ENCODE data around the gene SMAD6.

The SMAD6 gene

GRCh38 chr15:66725464-66725785 is 23.4 kb downstream of the SMAD6 start:
- no peak overlapping the region for H2AFZ ChIP-seq (ENCODE audit: low read length)
- DNase-seq = no peak
- no peaks in the 10 kb centered on the region for H3K27me3 ChIP-seq (replicated peaks; ENCODE audit: insufficient read depth, low read length)
- no peak for TF ChIP-seq EZH2phosphoT487 (IDR thresholded peaks at IDR 0.05; ENCODE audit: low read length)
- no peak for TF ChIP-seq CTCF (IDR thresholded peaks at IDR 0.05; ENCODE audit: low read length)
- no peak for TF ChIP-seq EZH2 (optimal IDR thresholded peaks at IDR 0.05; ENCODE audit: low read depth, low read length)
- no peaks in the 10 kb centered on the region for H3K79me2 ChIP-seq (ENCODE audit: low read length)
- no peak overlapping the region for H3K9ac ChIP-seq (ENCODE audit: low read length)
- H4K20me1 ChIP-seq (ENCODE audit: insufficient read depth, low read length) = no peaks in the 10 kb centered on the region
- no peaks in the 10 kb centered on the region for H3K9me2 ChIP-seq (replicated peaks; ENCODE audit: insufficient read depth, low read length)
- H3K4me1 ChIP-seq (ENCODE audit: low read length) = no peaks in the 10 kb centered on the region
- no peaks in the 10 kb centered on the region for H3F3A ChIP-seq (ENCODE audit: insufficient read depth, low read length)
- H3K27ac ChIP-seq (ENCODE audit: low read length) = no peak overlapping the region
- no peak overlapping the region for H3K4me2 ChIP-seq (ENCODE audit: low read depth, low read length)
- H3K36me3 ChIP-seq (replicated peaks; ENCODE audit: insufficient read depth, low read length) = no peaks in the 10 kb centered on the region
- no peaks in the 10 kb centered on the region for H3K9me3 ChIP-seq (replicated peaks; ENCODE audit: insufficient read depth, low read length)
- H3K4me3 ChIP-seq (ENCODE audit: low read length) = no peak overlapping the region

- Histone ChIP-seq H3K36me3 (replicated peaks; ENCODE audit: insufficient read depth, low read length) (no peaks in the 10 kb centered on the region), H3K79me2 (ENCODE audit: low read length) (no peaks in the 10 kb centered on the region), H3K9ac (ENCODE audit: low read length) (no peak overlapping the region), H3K4me3 (ENCODE audit: low read length) (no peak overlapping the region), H3K9me2 (replicated peaks; ENCODE audit: insufficient read depth, low read length) (no peaks in the 10 kb centered on the region), H3K4me1 (ENCODE audit: low read length) (no peaks in the 10 kb centered on the region), H2AFZ (ENCODE audit: low read length) (no peak overlapping the region), H3F3A (ENCODE audit: insufficient read depth, low read length) (no peaks in the 10 kb centered on the region), H3K4me2 (ENCODE audit: low read depth, low read length) (no peak overlapping the region), H3K27ac (ENCODE audit: low read length) (no peak overlapping the region), H4K20me1 (ENCODE audit: insufficient read depth, low read length) (no peaks in the 10 kb centered on the region), H3K9me3 (replicated peaks; ENCODE audit: insufficient read depth, low read length) (no peaks in the 10 kb centered on the region), H3K27me3 (replicated peaks; ENCODE audit: insufficient read depth, low read length) (no peaks in the 10 kb centered on the region)
- no peak for DNase-seq
- TF ChIP-seq EZH2phosphoT487 (IDR thresholded peaks at IDR 0.05; ENCODE audit: low read length) = no peak
- no peak for TF ChIP-seq EZH2 (optimal IDR thresholded peaks at IDR 0.05; ENCODE audit: low read depth, low read length)
- no peak for TF ChIP-seq CTCF (IDR thresholded peaks at IDR 0.05; ENCODE audit: low read length)
Measured at GRCh38 chr15:66726386-66726785, 24.4 kb downstream of the SMAD6 start.

GRCh38 chr15:66729331-66729951 is 27.4 kb downstream of the SMAD6 start:
- H3K9ac ChIP-seq (ENCODE audit: low read length) = no peak overlapping the region

More at GRCh38 chr15:66729331-66729951, 27.4 kb downstream of the SMAD6 start:
- Histone ChIP-seq H3K9me2 (replicated peaks; ENCODE audit: insufficient read depth, low read length) (no peaks in the 10 kb centered on the region), H3K27me3 (replicated peaks; ENCODE audit: insufficient read depth, low read length) (no peaks in the 10 kb centered on the region), H3K36me3 (replicated peaks; ENCODE audit: insufficient read depth, low read length) (no peaks in the 10 kb centered on the region), H3K4me1 (ENCODE audit: low read length) (no peaks in the 10 kb centered on the region), H3K4me2 (ENCODE audit: low read depth, low read length) (no peak overlapping the region), H3K79me2 (ENCODE audit: low read length) (no peaks in the 10 kb centered on the region), H4K20me1 (ENCODE audit: insufficient read depth, low read length) (no peaks in the 10 kb centered on the region), H3F3A (ENCODE audit: insufficient read depth, low read length) (no peaks in the 10 kb centered on the region), H3K4me3 (ENCODE audit: low read length) (no peak overlapping the region), H3K9me3 (replicated peaks; ENCODE audit: insufficient read depth, low read length) (no peaks in the 10 kb centered on the region), H2AFZ (ENCODE audit: low read length) (no peak overlapping the region), H3K27ac (ENCODE audit: low read length) (no peak overlapping the region)
- TF ChIP-seq EZH2phosphoT487 (IDR thresholded peaks at IDR 0.05; ENCODE audit: low read length) (no peak), CTCF (IDR thresholded peaks at IDR 0.05; ENCODE audit: low read length) (no peak), EZH2 (optimal IDR thresholded peaks at IDR 0.05; ENCODE audit: low read depth, low read length) (no peak)
- no peak for DNase-seq

All from MM.1S (cell line).